CD14-positive monocyte (primary cell): ENCODE measurements around the gene PSMD12. TPM values are rescaled to one million over a fixed set of nuclear protein-coding genes. Genes with fewer than 3 reads are reported as not detected.
A peak's percentile ranks its signal among the peaks of the same experiment; 100 is the strongest.

ENCODE experiments used
- DNase-seq, 3 donors: peaks; one replicate each; pipeline ENCODE4 v3.0.0-alpha.2; 2011 to 2022
- H2AFZ ChIP-seq: 2 replicates; pipeline ENCODE4 v1.6.0; 2012; ENCODE audit warnings: mild to moderate bottlenecking, low read depth, low read length, inconsistent platforms; ENCODE audit not compliant: insufficient read depth, poor library complexity, severe bottlenecking
- H3K27ac ChIP-seq, 2 donors: 1 replicate in 1 of 2; 2 replicates in 1 of 2; pipeline ENCODE4 v1.5.1; 2012 to 2013; ENCODE audit warnings: low read length in 2 of 2, control low read depth in 1 of 2, inconsistent platforms in 1 of 2, low read depth in 1 of 2, mild to moderate bottlenecking in 1 of 2
- H3K27me3 ChIP-seq, 2 donors: one replicate each; pipeline versions ENCODE4 v1.6.0 to v1.6.1; 2011 to 2013; ENCODE audit warnings: low read length in 2 of 2; ENCODE audit not compliant: control insufficient read depth in 2 of 2, insufficient read depth in 2 of 2
- H3K36me3 ChIP-seq, 2 donors: replicated peaks in 1 of 2; 1 replicate in 1 of 2; 2 replicates in 1 of 2; pipeline versions ENCODE4 v1.5.1 to v1.6.1; 2012 to 2013; ENCODE audit warnings: low read length in 2 of 2, control low read depth in 1 of 2, inconsistent platforms in 1 of 2, mild to moderate bottlenecking in 1 of 2; ENCODE audit not compliant: insufficient read depth in 2 of 2, control insufficient read depth in 1 of 2
- H3K4me1 ChIP-seq, 2 donors: 1 replicate in 1 of 2; 2 replicates in 1 of 2; pipeline versions ENCODE4 v1.5.1 to v1.6.1; 2012 to 2013; ENCODE audit warnings: low read length in 2 of 2, control low read depth in 1 of 2, inconsistent platforms in 1 of 2, mild to moderate bottlenecking in 1 of 2, moderate library complexity in 1 of 2; ENCODE audit not compliant: insufficient read depth in 2 of 2, control insufficient read depth in 1 of 2
- H3K4me2 ChIP-seq: replicated peaks from 2 replicates; pipeline ENCODE3; 2012; ENCODE audit warnings: low read length, moderate library complexity, mild to moderate bottlenecking; ENCODE audit not compliant: poor library complexity, severe bottlenecking; ENCODE audit errors: extremely low read depth
- H3K4me3 ChIP-seq, 3 experiments: fragments of 200-600 bp in 1 of 3; sonication (generic) in 1 of 3; replicated peaks in 1 of 3; 1 replicate in 2 of 3; 2 replicates in 1 of 3; pipeline ENCODE4 v1.5.1; 2011 to 2013; ENCODE audit warnings: low read length in 3 of 3, mild to moderate bottlenecking in 3 of 3, control low read depth in 2 of 3, low read depth in 2 of 3, inconsistent platforms in 1 of 3, moderate library complexity in 1 of 3
- H3K79me2 ChIP-seq: 2 replicates; pipeline ENCODE4 v1.6.0; 2012; ENCODE audit warnings: mild to moderate bottlenecking, control low read depth, inconsistent platforms, low read length, moderate library complexity; ENCODE audit not compliant: insufficient read depth
- H3K9ac ChIP-seq: 2 replicates; pipeline ENCODE4 v1.6.0; 2017; ENCODE audit warnings: low read length, mild to moderate bottlenecking; ENCODE audit not compliant: insufficient read depth, poor library complexity, severe bottlenecking
- H3K9me3 ChIP-seq, 2 donors: replicated peaks in 1 of 2; 1 replicate in 1 of 2; 2 replicates in 1 of 2; pipeline versions ENCODE4 v1.5.1 to v1.6.1; 2012 to 2013; ENCODE audit warnings: low read length in 2 of 2, control low read depth in 1 of 2; ENCODE audit not compliant: control insufficient read depth in 1 of 2, insufficient read depth in 1 of 2
- H4K20me1 ChIP-seq: 2 replicates; pipeline ENCODE4 v1.6.0; 2012; ENCODE audit warnings: mild to moderate bottlenecking, low read length, control low read depth, moderate library complexity; ENCODE audit not compliant: insufficient read depth
- H3K27ac Mint-ChIP-seq, 7 donors: one replicate each; pipeline ENCODE4 v1.8.0; 2020; ENCODE audit warnings: mild to moderate bottlenecking in 7 of 7, mixed read lengths in 7 of 7, moderate library complexity in 6 of 7, inconsistent platforms in 2 of 7
- H3K27me3 Mint-ChIP-seq, 3 donors: one replicate each; pipeline ENCODE4 v1.8.0; 2021 to 2022; ENCODE audit warnings: low read depth in 3 of 3, mild to moderate bottlenecking in 3 of 3, mixed read lengths in 3 of 3, moderate library complexity in 3 of 3, inconsistent platforms in 1 of 3
- H3K36me3 Mint-ChIP-seq, 2 donors: one replicate each; pipeline ENCODE4 v1.8.0; 2020; ENCODE audit warnings: mixed read lengths in 2 of 2, inconsistent platforms in 1 of 2, mild to moderate bottlenecking in 1 of 2
- H3K4me1 Mint-ChIP-seq: one replicate; pipeline ENCODE4 v1.8.0; 2020; ENCODE audit warnings: mild to moderate bottlenecking, mixed read lengths
- H3K4me3 Mint-ChIP-seq, 2 donors: one replicate each; pipeline ENCODE4 v1.8.0; 2020; ENCODE audit warnings: mild to moderate bottlenecking in 2 of 2, mixed read lengths in 2 of 2, moderate library complexity in 1 of 2
- H3K9me3 Mint-ChIP-seq, 7 donors: one replicate each; pipeline ENCODE4 v1.8.0; 2020 to 2022; ENCODE audit warnings: mixed read lengths in 7 of 7, mild to moderate bottlenecking in 6 of 7, moderate library complexity in 6 of 7, inconsistent platforms in 2 of 7
- CTCF ChIP-seq: fragments of 200-600 bp; IDR thresholded peaks from one replicate; pipeline ENCODE4 v1.8.0; 2022; ENCODE audit warnings: antibody characterized with exemption, mild to moderate bottlenecking
- WGBS: methylation state at CpG from one replicate; pipeline ENCODE4 v1.1.5; 2013; ENCODE audit warnings: missing lambda C conversion rate; ENCODE audit not compliant: insufficient coverage; 5-methylcytosine and 5-hydroxymethylcytosine counted together
- intact Hi-C, 2 donors: fragments of 100-400 bp; cut with micrococcal nuclease; formaldehyde crosslinking; loops; one replicate each; pipeline versions ENCODE4 v1.15.0 to v1.15.1; 2023
- polyA plus RNA-seq, 3 donors: library from polyadenylated mRNA; depleted of rRNA in 1 of 3; unstranded in 2 of 3; stranded (reverse) in 1 of 3; fragments of 300-500 nt in 2 of 3; fragments of >200 nt in 1 of 3; fragmentation: Illumina TruSeq in 2 of 3; gene quantifications; 1 replicate in 2 of 3; 2 replicates in 1 of 3; pipeline ENCODE4 v1.2.3, GENCODE V29; 2012 to 2021

The PSMD12 gene
- polyA plus RNA-seq, 3 donors, result 16.2 to 30.7 (median 17.8) TPM

- peaks cover 49 to 50% of the 10 kb centered on the region in 2 donors for H3K4me1 ChIP-seq
- Mint-ChIP-seq H3K27ac (peak overlapping the region in 4 of 7 donors; percentile 56 to 72 (median 62)), H3K4me1 (peaks cover 63% of the 10 kb centered on the region), H3K4me3 (no peak overlapping the region), H3K27me3 (no peaks in the 10 kb centered on the region), H3K9me3 (no peaks in the 10 kb centered on the region), H3K36me3 (peaks cover 42 to 66% of the 10 kb centered on the region in 2 donors)
- WGBS, result no CpG with 5 or more reads among the region's 1 CpG
- H4K20me1 ChIP-seq, result peaks cover 91% of the 10 kb centered on the region
- no peaks in the 10 kb centered on the region for H3K9me3 ChIP-seq
- H3K27me3 ChIP-seq, result no peaks in the 10 kb centered on the region
- peaks cover 97% of the 10 kb centered on the region for H3K79me2 ChIP-seq
- DNase-seq, result peak in 2 of 3 donors; percentile 17 to 20
- no peak for TF ChIP-seq CTCF
- intact Hi-C loops, result loop anchor here in 1 of 2 donors (10.0 kb wide), 1 partner anchor 116 kb away; the partner anchor contains the start of gene HELZ
- no peak overlapping the region for H2AFZ ChIP-seq
- no peak overlapping the region for H3K4me2 ChIP-seq
- no peak overlapping the region for H3K9ac ChIP-seq
- H3K27ac ChIP-seq, result peak overlapping the region in 1 of 2 donors; percentile 43
- no peak overlapping the region for H3K4me3 ChIP-seq
- H3K36me3 ChIP-seq, result peaks cover 24 to 50% of the 10 kb centered on the region in 2 donors
Measured at GRCh38 chr17:67360880-67361279, 5.5 kb downstream of the PSMD12 start.

- intact Hi-C loops, result loop anchor here in 1 of 2 donors (10.0 kb wide), 1 partner anchor 115 kb away; the partner anchor contains the start of gene HELZ
- Histone ChIP-seq H3K4me1 (peaks cover 50 to 51% of the 10 kb centered on the region in 2 donors), H3K27ac (peak overlapping the region; percentile 43 to 52), H4K20me1 (peaks cover 87% of the 10 kb centered on the region), H3K9ac (no peak overlapping the region), H3K36me3 (peaks cover 25 to 50% of the 10 kb centered on the region in 2 donors), H3K27me3 (no peaks in the 10 kb centered on the region), H2AFZ (no peak overlapping the region), H3K9me3 (no peaks in the 10 kb centered on the region), H3K4me3 (no peak overlapping the region), H3K79me2 (peaks cover 95% of the 10 kb centered on the region), H3K4me2 (no peak overlapping the region)
- Mint-ChIP-seq H3K4me1 (peaks cover 63% of the 10 kb centered on the region), H3K27me3 (peaks cover 0 to under 1% (median 0%) of the 10 kb centered on the region in 3 donors), H3K36me3 (peaks cover 48 to 73% of the 10 kb centered on the region in 2 donors), H3K4me3 (no peak overlapping the region), H3K27ac (peak overlapping the region in 5 of 7 donors; percentile 37 to 76 (median 60)), H3K9me3 (no peaks in the 10 kb centered on the region)
- no peak for TF ChIP-seq CTCF
- 58% methylated on average over 4 of the region's 8 CpGs for WGBS
- DNase-seq, result no peak
Measured at GRCh38 chr17:67359960-67360791, 6.2 kb downstream of the PSMD12 start.
